Astrocyte of the spinal cord (primary cell): ENCODE measurements around the gene VANGL1.

ENCODE experiments used
- DNase-seq: peaks from one replicate; pipeline ENCODE4 v3.0.0; 2011; ENCODE audit warnings: low read depth, low spot score
- H3K4me3 ChIP-seq: 2 replicates; pipeline ENCODE4 v1.5.1; 2011; ENCODE audit warnings: low read depth, mild to moderate bottlenecking, low read length, moderate library complexity
- CTCF ChIP-seq: IDR thresholded peaks from 2 replicates; pipeline ENCODE4 v1.5.1; 2012; ENCODE audit warnings: low read depth, mild to moderate bottlenecking, low read length, inconsistent platforms
- in situ Hi-C: cut with HindIII; loops from 2 replicates; pipeline ENCODE4 v1.10.0; 2017; ENCODE audit warnings: low sequenced_read_pairs

The VANGL1 gene

GRCh38 chr1:115604508-115604907 lies 37.3 kb upstream of the VANGL1 start:
- DNase-seq: no peak
- H3K4me3 ChIP-seq: no peak overlapping the region
- no peak for TF ChIP-seq CTCF
- in situ Hi-C loops: no loop called here

- in situ Hi-C loops: no loop called here
- no peak for DNase-seq
- TF ChIP-seq CTCF: no peak
- H3K4me3 ChIP-seq: no peak overlapping the region
Measured at GRCh38 chr1:115606305-115606704, 35.5 kb upstream of the VANGL1 start.

GRCh38 chr1:115609021-115609420 lies 32.7 kb upstream of the VANGL1 start:
- H3K4me3 ChIP-seq: no peak overlapping the region
- no peak for TF ChIP-seq CTCF
- no peak for DNase-seq
- in situ Hi-C loops: no loop called here

GRCh38 chr1:115613767-115614166 lies 28.0 kb upstream of the VANGL1 start:
- no peak overlapping the region for H3K4me3 ChIP-seq
- DNase-seq: no peak
- no peak for TF ChIP-seq CTCF
- in situ Hi-C loops: no loop called here

GRCh38 chr1:115620453-115620852 lies 21.3 kb upstream of the VANGL1 start:
- DNase-seq: no peak
- no peak overlapping the region for H3K4me3 ChIP-seq
- TF ChIP-seq CTCF: no peak
- in situ Hi-C loops: no loop called here

GRCh38 chr1:115620950-115621349 lies 20.8 kb upstream of the VANGL1 start:
- TF ChIP-seq CTCF: no peak
- no peak for DNase-seq
- in situ Hi-C loops: no loop called here
- H3K4me3 ChIP-seq: no peak overlapping the region

GRCh38 chr1:115624859-115625258 lies 16.9 kb upstream of the VANGL1 start:
- DNase-seq: no peak
- no peak for TF ChIP-seq CTCF

More at GRCh38 chr1:115624859-115625258, 16.9 kb upstream of the VANGL1 start:
- in situ Hi-C loops: no loop called here
- no peak overlapping the region for H3K4me3 ChIP-seq
